Adipose tissue (tissue), 3 donors: ENCODE data around the gene DNAH10. TPM values are rescaled to one million over a fixed set of nuclear protein-coding genes. Genes with fewer than 3 reads are reported as not detected.

Experiments
- polyA plus RNA-seq, 3 donors: library from polyadenylated mRNA; stranded (reverse); fragments of 200-250 nt; gene quantifications; one replicate each; pipeline ENCODE4 v1.2.3, GENCODE V29; 2013
- donor health status: healthy with polysubstance abuse.
- donor health status: Bipolar disorder and iron deficiency.
- donor health status: healthy.

DNAH10 gene
- polyA plus RNA-seq, 3 donors = 0.24 to 0.67 (median 0.26) TPM

Other genes starting within 250 kb of the DNAH10 start
- gene RILPL1, start 228.6 kb upstream of the DNAH10 start, polyA plus RNA-seq = 10 to 100 TPM in 1 of 3 donors, 1 to 10 TPM in 2; 3.4 to 10.7 (median 9.0) TPM
- gene TMED2, start 177.7 kb upstream of the DNAH10 start, polyA plus RNA-seq = 100 to 1,000 TPM in 2 of 3 donors, 10 to 100 TPM in 1; 91.1 to 125 (median 119) TPM
- gene DDX55, start 160.2 kb upstream of the DNAH10 start, polyA plus RNA-seq = 10 to 100 TPM in 1 of 3 donors, 1 to 10 TPM in 2; 8.2 to 15.8 (median 8.3) TPM
- 10 to 100 TPM; 19.1 to 32.3 (median 28.8) TPM for gene EIF2B1, start 128.6 kb upstream of the DNAH10 start, polyA plus RNA-seq
- gene GTF2H3, start 128.5 kb upstream of the DNAH10 start, polyA plus RNA-seq = 10 to 100 TPM in 2 of 3 donors, 1 to 10 TPM in 1; 4.0 to 15.4 (median 12.9) TPM
- 1 to 10 TPM; 3.3 to 4.3 (median 3.4) TPM for gene TCTN2, start 91.2 kb upstream of the DNAH10 start, polyA plus RNA-seq
- 10 to 100 TPM in 1 of 3 donors, 1 to 10 TPM in 2; 3.1 to 10.4 (median 4.6) TPM for gene ATP6V0A2, start 49.9 kb upstream of the DNAH10 start, polyA plus RNA-seq
- 10 to 100 TPM; 13.2 to 77.8 (median 68.2) TPM for gene CCDC92, start 210.5 kb downstream of the DNAH10 start, polyA plus RNA-seq
- 100 to 1,000 TPM in 1 of 3 donors, 10 to 100 TPM in 2; 29.8 to 105 (median 76.4) TPM for gene ZNF664, start 210.9 kb downstream of the DNAH10 start, polyA plus RNA-seq